Measurements from ENCODE around the gene CS. TPM values are rescaled to one million over a fixed set of nuclear protein-coding genes. Genes with fewer than 3 reads are reported as not detected.
"Not testable (repeated sequence)": the region's sequence is repeated elsewhere in the genome, so short reads cannot be mapped to it uniquely, and the experiment has no call there.

The CS gene
- total RNA-seq, 1 donor from 2014 or later, result 167 TPM

DNA sequence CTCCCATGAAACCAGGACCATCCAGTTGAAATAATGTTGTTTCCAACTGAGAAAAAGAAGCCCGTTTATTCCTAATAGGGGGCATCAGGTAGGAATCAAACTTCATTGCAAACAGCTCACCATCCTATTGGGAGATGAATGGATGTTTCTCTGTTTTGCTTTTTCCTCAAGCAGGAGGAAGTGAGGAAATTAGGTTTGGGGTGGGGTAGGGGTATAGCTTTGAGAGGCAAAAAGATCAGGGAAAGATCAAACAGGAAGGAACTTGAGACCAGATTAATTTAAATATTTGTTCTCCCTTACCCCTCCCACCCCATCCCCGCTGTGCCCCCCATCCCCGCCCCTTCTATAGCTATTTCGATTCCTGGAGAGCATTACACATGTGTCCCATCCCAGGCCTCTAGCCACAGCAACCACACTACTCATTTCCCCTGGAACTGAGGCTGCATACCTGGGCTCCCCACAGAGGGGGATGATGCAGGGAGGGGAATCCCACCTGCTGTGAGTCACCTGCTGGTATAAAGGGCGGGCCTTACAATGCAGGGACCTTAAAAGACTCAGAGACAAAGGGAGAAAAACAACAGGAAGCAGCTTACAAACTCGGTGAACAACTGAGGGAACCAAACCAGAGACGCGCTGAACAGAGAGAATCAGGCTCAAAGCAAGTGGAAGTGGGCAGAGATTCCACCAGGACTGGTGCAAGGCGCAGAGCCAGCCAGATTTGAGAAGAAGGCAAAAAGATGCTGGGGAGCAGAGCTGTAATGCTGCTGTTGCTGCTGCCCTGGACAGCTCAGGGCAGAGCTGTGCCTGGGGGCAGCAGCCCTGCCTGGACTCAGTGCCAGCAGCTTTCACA lies 38.4 kb upstream of the CS start, which contains the start of gene IL23A:
Gene IL23A, plus strand, starts transcription at position 577 of the 850 bp plus-strand sequence. Its CDS starts 161 bp downstream, at position 738.
- Mint-ChIP-seq H3K27me3 (ENCODE audit: low read depth) (no peaks in the 10 kb centered on the region), H3K27ac (peak within 1 kb of the TSS; percentile 73), H3K9me3 (no peaks in the 10 kb centered on the region), H3K4me3 (no peak within 1 kb of the TSS), H3K36me3 (peaks cover 8% of the 10 kb centered on the region), H3K4me1 (peaks cover 8% of the 10 kb centered on the region)
- TF ChIP-seq, protein P1, sequence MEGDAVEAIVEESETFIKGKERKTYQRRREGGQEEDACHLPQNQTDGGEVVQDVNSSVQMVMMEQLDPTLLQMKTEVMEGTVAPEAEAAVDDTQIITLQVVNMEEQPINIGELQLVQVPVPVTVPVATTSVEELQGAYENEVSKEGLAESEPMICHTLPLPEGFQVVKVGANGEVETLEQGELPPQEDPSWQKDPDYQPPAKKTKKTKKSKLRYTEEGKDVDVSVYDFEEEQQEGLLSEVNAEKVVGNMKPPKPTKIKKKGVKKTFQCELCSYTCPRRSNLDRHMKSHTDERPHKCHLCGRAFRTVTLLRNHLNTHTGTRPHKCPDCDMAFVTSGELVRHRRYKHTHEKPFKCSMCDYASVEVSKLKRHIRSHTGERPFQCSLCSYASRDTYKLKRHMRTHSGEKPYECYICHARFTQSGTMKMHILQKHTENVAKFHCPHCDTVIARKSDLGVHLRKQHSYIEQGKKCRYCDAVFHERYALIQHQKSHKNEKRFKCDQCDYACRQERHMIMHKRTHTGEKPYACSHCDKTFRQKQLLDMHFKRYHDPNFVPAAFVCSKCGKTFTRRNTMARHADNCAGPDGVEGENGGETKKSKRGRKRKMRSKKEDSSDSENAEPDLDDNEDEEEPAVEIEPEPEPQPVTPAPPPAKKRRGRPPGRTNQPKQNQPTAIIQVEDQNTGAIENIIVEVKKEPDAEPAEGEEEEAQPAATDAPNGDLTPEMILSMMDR (IDR thresholded peaks at IDR 0.05; ENCODE audit: unreplicated experiment), result no peak
- DNase-seq (ENCODE audit: low spot score in 2 of 2, unreplicated experiment in 2 of 2), result no peak

DNA sequence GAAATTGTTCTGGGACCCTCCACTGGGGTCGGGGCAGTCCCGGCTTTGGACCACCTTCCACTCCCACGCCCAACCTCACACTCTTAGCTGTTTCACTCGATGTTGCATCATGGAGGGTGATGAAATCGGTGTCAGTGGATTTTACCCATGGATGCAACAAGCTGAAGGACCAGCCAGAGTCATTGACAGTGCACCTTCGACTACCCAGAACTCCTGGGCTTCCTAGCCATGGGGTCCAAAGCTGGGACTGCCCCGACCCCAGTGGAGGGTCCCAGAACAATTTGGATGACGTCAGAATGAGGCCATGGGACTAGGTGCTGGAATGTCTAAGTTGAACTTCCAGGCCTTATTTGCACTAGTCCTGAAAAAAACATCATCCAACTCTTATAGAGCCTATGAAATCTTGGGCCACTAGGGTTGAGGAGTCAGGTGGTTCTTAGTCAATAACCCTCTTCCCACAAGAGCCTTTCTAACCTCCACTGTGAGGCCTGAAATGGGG lies 37.7 kb upstream of the CS start:
- Mint-ChIP-seq H3K27me3 (ENCODE audit: low read depth) (no peaks in the 10 kb centered on the region), H3K9me3 (no peaks in the 10 kb centered on the region), H3K27ac (no peak overlapping the region), H3K4me1 (peaks cover 16% of the 10 kb centered on the region), H3K4me3 (no peak overlapping the region), H3K36me3 (peaks cover 3% of the 10 kb centered on the region)
- DNase-seq (ENCODE audit: low spot score in 2 of 2, unreplicated experiment in 2 of 2), result no peak
- TF ChIP-seq, protein P1 (IDR thresholded peaks at IDR 0.05; ENCODE audit: unreplicated experiment), result no peak

DNA sequence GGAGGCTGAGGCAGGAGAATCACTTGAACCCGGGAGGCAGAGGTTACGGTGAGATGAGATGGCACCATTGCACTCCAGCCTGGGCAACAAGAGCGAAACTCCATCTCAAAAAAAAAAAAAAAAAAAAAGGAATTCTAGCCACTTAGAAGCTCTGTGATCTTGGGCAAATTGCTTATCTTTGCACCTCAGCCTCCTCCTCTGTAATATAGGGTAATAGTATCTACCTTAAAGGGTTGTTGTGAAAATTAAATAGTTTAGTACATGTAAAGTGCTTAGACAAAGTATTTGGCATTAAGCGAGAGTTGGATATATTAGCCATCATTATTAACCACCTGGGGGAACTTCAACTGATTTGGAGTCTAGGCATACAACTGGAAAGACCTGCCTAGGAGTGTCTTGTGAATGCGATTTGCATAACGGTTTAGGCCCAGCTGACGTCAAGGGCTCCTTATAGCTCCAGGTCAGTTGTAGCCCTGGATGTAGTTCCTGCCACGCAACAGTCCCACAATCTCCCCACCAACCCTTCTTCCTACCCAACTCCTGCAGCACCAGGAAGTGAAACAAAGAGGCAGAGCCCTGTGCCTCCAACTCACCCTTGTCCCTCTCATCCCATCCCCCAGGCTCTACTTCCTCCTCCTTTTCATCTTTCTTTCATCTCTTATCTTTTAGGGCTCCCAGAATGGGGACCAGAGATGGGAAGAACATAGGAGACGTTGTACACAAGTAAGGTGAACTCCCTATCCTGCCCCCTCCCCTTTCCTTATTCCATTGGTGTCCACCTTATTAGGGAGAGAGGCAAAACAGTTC lies 36.4 kb upstream of the CS start:
- Mint-ChIP-seq H3K27ac (no peak overlapping the region), H3K4me1 (peaks cover 19% of the 10 kb centered on the region), H3K4me3 (no peak overlapping the region), H3K27me3 (ENCODE audit: low read depth) (no peaks in the 10 kb centered on the region), H3K9me3 (no peaks in the 10 kb centered on the region), H3K36me3 (no peaks in the 10 kb centered on the region)
- DNase-seq (ENCODE audit: low spot score in 2 of 2, unreplicated experiment in 2 of 2), result no peak
- TF ChIP-seq, protein P1 (IDR thresholded peaks at IDR 0.05; ENCODE audit: unreplicated experiment), result no peak

DNA sequence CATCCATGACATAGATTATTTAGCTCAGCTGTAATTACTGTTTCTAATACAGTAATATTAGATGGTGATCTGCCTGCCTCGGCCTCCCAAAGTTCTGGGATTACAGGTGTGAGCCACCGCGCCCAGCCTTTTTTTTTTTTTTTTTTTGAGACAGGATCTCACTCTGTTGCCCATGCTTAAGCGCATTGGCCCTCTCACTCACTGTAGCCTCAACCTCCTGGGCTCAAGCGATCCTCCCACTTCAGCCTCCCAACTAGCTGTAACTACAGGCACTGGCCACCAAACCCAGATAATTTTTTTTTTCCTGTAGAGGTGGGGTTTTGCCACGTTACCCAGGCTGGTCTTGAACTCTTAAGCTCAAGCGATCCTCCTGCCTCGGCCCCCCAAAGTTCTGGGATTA lies 35.4 kb upstream of the CS start:
- not testable (repeated sequence) for H3K27ac Mint-ChIP-seq; H3K36me3 Mint-ChIP-seq; DNase-seq (ENCODE audit: low spot score in 2 of 2, unreplicated experiment in 2 of 2); H3K4me3 Mint-ChIP-seq; H3K9me3 Mint-ChIP-seq; H3K27me3 Mint-ChIP-seq (ENCODE audit: low read depth)
- peaks cover 19% of the 10 kb centered on the region for H3K4me1 Mint-ChIP-seq

DNA sequence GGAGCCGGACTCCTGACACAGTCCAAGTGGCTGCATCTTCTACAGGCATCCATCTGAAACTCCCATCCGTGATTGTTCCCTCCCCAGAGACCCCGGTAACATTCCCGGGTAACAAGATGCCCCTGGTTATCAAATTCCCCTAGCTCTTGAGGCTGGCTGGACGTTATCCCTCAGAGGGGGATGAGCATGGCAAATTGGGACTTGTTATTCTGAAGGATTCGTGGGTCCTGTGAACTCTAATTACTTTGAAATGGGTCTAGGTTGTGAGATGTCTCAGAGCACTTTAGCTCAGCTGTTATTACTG lies 34.3 kb upstream of the CS start:
- Mint-ChIP-seq H3K27ac (peak overlapping the region; percentile 100), H3K27me3 (ENCODE audit: low read depth) (no peaks in the 10 kb centered on the region), H3K4me3 (peak overlapping the region; percentile 84), H3K4me1 (peaks cover 19% of the 10 kb centered on the region), H3K9me3 (no peaks in the 10 kb centered on the region), H3K36me3 (no peaks in the 10 kb centered on the region)
- no peak for DNase-seq (ENCODE audit: low spot score in 2 of 2, unreplicated experiment in 2 of 2)
- TF ChIP-seq, protein P1 (IDR thresholded peaks at IDR 0.05; ENCODE audit: unreplicated experiment), result peak; percentile 22
